Fibroblast of villous mesenchyme (primary cell): ENCODE results near the gene C16orf87. TPM values are rescaled to one million over a fixed set of nuclear protein-coding genes. Genes with fewer than 3 reads are reported as not detected.

ENCODE experiments used
- DNase-seq: peaks from one replicate; pipeline ENCODE4 v3.0.0-alpha.2; 2010; ENCODE audit warnings: low read depth
- H3K4me3 ChIP-seq: 2 replicates; pipeline ENCODE4 v1.5.1; 2011; ENCODE audit warnings: low read depth, mild to moderate bottlenecking, low read length
- total RNA-seq: library from RNA; depleted of rRNA; stranded (reverse); fragments of >200 nt; gene quantifications from 2 replicates; pipeline ENCODE4 v1.2.3, GENCODE V29; 2012
- TF ChIP-seq, protein P1 (sequence below): IDR thresholded peaks from 2 replicates; pipeline ENCODE4 v1.5.1; 2012; ENCODE audit warnings: low read depth, mild to moderate bottlenecking, low read length; ENCODE audit not compliant: insufficient read depth

The C16orf87 gene
- total RNA-seq, 1 donor, result 14.7 TPM

DNA sequence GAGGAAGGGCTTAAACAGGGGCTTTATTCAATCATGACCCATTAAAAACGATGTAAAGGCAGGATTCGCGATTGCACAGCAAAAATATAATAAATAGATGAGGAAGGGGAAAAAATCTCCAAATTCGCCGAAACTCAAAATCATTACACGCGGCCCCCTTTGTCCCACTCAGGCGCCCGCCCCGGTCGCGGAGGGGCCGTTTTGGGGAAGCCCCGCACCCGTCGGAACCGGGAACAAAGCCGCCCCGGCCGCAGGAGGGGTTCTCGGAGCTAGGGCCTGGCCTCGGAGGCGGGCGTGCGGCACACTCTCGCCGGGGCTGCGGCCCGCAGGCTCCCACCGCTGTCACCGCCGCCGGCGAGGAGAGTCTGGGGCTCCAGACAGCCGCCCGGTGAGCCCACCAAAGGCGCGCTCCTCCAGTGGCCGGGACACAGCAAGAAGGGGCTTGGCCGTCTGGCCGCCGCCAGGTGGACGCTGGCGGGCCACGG, 521 bp downstream of the C16orf87 start:
- TF ChIP-seq, protein P1, sequence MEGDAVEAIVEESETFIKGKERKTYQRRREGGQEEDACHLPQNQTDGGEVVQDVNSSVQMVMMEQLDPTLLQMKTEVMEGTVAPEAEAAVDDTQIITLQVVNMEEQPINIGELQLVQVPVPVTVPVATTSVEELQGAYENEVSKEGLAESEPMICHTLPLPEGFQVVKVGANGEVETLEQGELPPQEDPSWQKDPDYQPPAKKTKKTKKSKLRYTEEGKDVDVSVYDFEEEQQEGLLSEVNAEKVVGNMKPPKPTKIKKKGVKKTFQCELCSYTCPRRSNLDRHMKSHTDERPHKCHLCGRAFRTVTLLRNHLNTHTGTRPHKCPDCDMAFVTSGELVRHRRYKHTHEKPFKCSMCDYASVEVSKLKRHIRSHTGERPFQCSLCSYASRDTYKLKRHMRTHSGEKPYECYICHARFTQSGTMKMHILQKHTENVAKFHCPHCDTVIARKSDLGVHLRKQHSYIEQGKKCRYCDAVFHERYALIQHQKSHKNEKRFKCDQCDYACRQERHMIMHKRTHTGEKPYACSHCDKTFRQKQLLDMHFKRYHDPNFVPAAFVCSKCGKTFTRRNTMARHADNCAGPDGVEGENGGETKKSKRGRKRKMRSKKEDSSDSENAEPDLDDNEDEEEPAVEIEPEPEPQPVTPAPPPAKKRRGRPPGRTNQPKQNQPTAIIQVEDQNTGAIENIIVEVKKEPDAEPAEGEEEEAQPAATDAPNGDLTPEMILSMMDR, result no peak
- H3K4me3 ChIP-seq, result peak overlapping the region; percentile 75
- no peak for DNase-seq

- H3K4me3 ChIP-seq, result peak overlapping the region; percentile 75
- TF ChIP-seq, protein P1, result no peak
- DNase-seq, result no peak
These were observed 2.0 kb downstream of the C16orf87 start for GRCh38 chr16:46828943-46829342.

GRCh38 chr16:46828292-46828691, 2.7 kb downstream of the C16orf87 start:
- H3K4me3 ChIP-seq, result no peak overlapping the region
- TF ChIP-seq, protein P1, result no peak
- no peak for DNase-seq

DNA sequence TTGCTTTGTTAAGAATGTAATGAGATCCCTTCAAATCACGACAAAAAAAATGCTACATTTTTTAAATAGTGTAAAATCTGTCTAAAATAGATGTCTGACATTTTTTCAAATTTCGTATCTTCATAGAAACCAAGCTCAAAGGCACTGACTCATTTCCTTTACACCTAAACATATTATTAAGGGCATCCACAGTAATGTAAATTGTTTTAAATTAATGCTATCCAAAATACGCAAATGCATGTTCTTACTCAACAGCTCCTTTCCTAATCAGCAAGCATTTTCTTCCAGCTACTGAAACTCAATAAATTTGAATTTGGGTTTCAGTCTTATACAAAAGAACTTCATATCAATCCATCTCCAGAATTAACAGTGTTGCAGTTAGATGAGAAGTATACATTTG, 4.3 kb downstream of the C16orf87 start:
- no peak overlapping the region for H3K4me3 ChIP-seq
- TF ChIP-seq, protein P1, result no peak
- peak; percentile 67 for DNase-seq

GRCh38 chr16:46822270-46822669, 8.7 kb downstream of the C16orf87 start:
- TF ChIP-seq, protein P1, result no peak
- H3K4me3 ChIP-seq, result no peak overlapping the region
- DNase-seq, result peak; percentile 40

DNA sequence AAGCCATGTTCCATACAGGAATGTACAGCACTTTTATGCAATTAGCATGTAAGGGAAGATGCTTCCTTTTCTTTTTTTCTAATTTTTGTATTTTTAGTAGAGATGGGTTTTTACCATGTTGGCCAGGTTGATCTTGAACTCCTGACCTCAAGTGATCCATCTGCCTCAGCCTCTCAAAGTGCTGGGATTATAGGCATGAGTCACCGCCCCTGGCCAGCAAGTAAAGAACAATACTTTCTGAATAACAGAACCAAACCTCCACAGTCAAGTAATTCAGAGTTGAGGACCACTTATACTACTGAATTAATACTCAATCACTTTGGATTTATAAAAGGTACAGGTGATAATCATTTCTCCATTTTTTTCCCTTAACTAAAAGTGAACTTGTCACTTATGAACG, 13.0 kb downstream of the C16orf87 start:
- TF ChIP-seq, protein P1, result no peak
- DNase-seq, result peak; percentile 33
- no peak overlapping the region for H3K4me3 ChIP-seq

DNA sequence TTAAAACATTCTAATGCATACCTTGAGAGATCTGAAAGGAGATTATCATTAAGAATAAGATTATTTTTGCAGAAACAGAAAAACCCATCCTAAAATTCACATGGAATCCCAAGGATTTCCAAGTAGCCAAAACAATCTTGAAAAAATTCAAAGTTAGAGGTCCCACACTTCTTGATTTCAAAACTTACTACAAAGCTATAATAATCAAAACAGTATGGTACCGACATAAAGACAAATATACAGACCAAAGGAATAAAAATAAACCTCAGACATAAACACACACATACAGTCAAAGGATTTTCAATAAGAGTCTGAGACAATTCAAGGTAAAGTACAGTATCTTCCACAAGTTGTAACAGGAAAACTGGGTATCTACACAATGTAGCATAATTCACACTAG, 16.2 kb downstream of the C16orf87 start:
- TF ChIP-seq, protein P1, result no peak
- H3K4me3 ChIP-seq, result no peak overlapping the region
- no peak for DNase-seq
